NCI-H1694 (cell line): ENCODE data around the gene KRTAP19-7.

Source experiments
- DNase-seq: peaks from one replicate; lab custom pipeline; 2025; lab: John Stamatoyannopoulos, UW

The KRTAP19-7 gene

GRCh38 chr21:30561264-30561895, at the start of gene KRTAP19-7:
Gene KRTAP19-7 (minus strand): TSS chr21:30561314. CDS start chr21:30561289, 25 bp downstream.
- no peak for DNase-seq

GRCh38 chr21:30605968-30606367, 44.9 kb upstream of the KRTAP19-7 start:
- no peak for DNase-seq

- no peak for DNase-seq
Measured at GRCh38 chr21:30600787-30601186, 39.7 kb upstream of the KRTAP19-7 start, which contains the start of gene KRTAP22-1. Gene KRTAP22-1 (plus strand): TSS chr21:30601087.

GRCh38 chr21:30598802-30599201, 37.7 kb upstream of the KRTAP19-7 start, which contains the start of gene KRTAP6-2:
Gene KRTAP6-2 (minus strand): TSS chr21:30598902. CDS start chr21:30598874, 28 bp downstream.
- no peak for DNase-seq

- no peak for DNase-seq
Measured at GRCh38 chr21:30592140-30592539, 31.0 kb upstream of the KRTAP19-7 start, which contains the start of gene KRTAP6-3. Gene KRTAP6-3 (plus strand): TSS chr21:30592440. CDS start chr21:30592446, 6 bp downstream.

- no peak for DNase-seq
Measured at GRCh38 chr21:30590297-30590696, 29.2 kb upstream of the KRTAP19-7 start, which contains the start of gene KRTAP22-2. Gene KRTAP22-2 (minus strand): TSS chr21:30590397.

GRCh38 chr21:30582870-30583269, 21.8 kb upstream of the KRTAP19-7 start:
- DNase-seq, result no peak

- DNase-seq, result no peak
Measured at GRCh38 chr21:30580132-30580531, 19.0 kb upstream of the KRTAP19-7 start.

GRCh38 chr21:30579346-30579745, 18.2 kb upstream of the KRTAP19-7 start:
- DNase-seq, result no peak

GRCh38 chr21:30577766-30578165, 16.7 kb upstream of the KRTAP19-7 start:
- DNase-seq, result no peak

GRCh38 chr21:30567617-30568016, 6.5 kb upstream of the KRTAP19-7 start:
- no peak for DNase-seq

GRCh38 chr21:30563630-30564029, 2.5 kb upstream of the KRTAP19-7 start:
- no peak for DNase-seq

- no peak for DNase-seq
Measured at GRCh38 chr21:30563072-30563471, 2.0 kb upstream of the KRTAP19-7 start.

- DNase-seq, result no peak
Measured at GRCh38 chr21:30561957-30562356, 843 bp upstream of the KRTAP19-7 start.

GRCh38 chr21:30555095-30555494, 6.0 kb downstream of the KRTAP19-7 start:
- DNase-seq, result no peak

- DNase-seq, result no peak
Measured at GRCh38 chr21:30552782-30553181, 8.3 kb downstream of the KRTAP19-7 start.

- no peak for DNase-seq
Measured at GRCh38 chr21:30541764-30542163, 19.4 kb downstream of the KRTAP19-7 start, which contains the start of gene KRTAP19-6. Gene KRTAP19-6 (minus strand): TSS chr21:30541864. CDS start chr21:30541833, 31 bp downstream.

- DNase-seq, result no peak
Measured at GRCh38 chr21:30518876-30519275, 42.2 kb downstream of the KRTAP19-7 start.

- no peak for DNase-seq
Measured at GRCh38 chr21:30515681-30516080, 45.4 kb downstream of the KRTAP19-7 start.
